Activated T-cell treated with anti-CD3 and anti-CD28 coated beads, Interleukin-2, amount 50 U/mL, for 48 hours (primary cell): ENCODE results near the gene SLC7A6OS.

ENCODE experiments used
- DNase-seq, 2 experiments: peaks; one replicate each; pipeline ENCODE4 v3.0.0-alpha.2; 2020

SLC7A6OS gene

GRCh38 chr16:68343137-68343536 lies 32.4 kb upstream of the SLC7A6OS start:
- no peak for DNase-seq

- no peak for DNase-seq
Measured at GRCh38 chr16:68342620-68343019, 31.9 kb upstream of the SLC7A6OS start.

- DNase-seq = no peak
Measured at GRCh38 chr16:68339214-68339613, 28.5 kb upstream of the SLC7A6OS start.

- no peak for DNase-seq
Measured at GRCh38 chr16:68338326-68339119, 27.8 kb upstream of the SLC7A6OS start.

GRCh38 chr16:68335175-68335574 lies 24.4 kb upstream of the SLC7A6OS start:
- DNase-seq = no peak

GRCh38 chr16:68332411-68333121 lies 21.8 kb upstream of the SLC7A6OS start:
- DNase-seq = no peak

GRCh38 chr16:68331879-68332410 lies 21.2 kb upstream of the SLC7A6OS start:
- no peak for DNase-seq

- DNase-seq = no peak
Measured at GRCh38 chr16:68328860-68329390, 18.2 kb upstream of the SLC7A6OS start.

GRCh38 chr16:68328151-68328859 lies 17.6 kb upstream of the SLC7A6OS start:
- DNase-seq = peak; percentile 86

GRCh38 chr16:68324780-68325357 lies 14.1 kb upstream of the SLC7A6OS start:
- no peak for DNase-seq

- no peak for DNase-seq
Measured at GRCh38 chr16:68324336-68324735, 13.6 kb upstream of the SLC7A6OS start.

- DNase-seq = peak; percentile 59 to 72
Measured at GRCh38 chr16:68319185-68319908, 8.6 kb upstream of the SLC7A6OS start.

- DNase-seq = no peak
Measured at GRCh38 chr16:68313116-68313515, 2.4 kb upstream of the SLC7A6OS start.

- no peak for DNase-seq
Measured at GRCh38 chr16:68310437-68310773, 341 bp downstream of the SLC7A6OS start.

GRCh38 chr16:68309799-68310198 lies 947 bp downstream of the SLC7A6OS start:
- DNase-seq = no peak

- DNase-seq = no peak
Measured at GRCh38 chr16:68306633-68307032, 4.1 kb downstream of the SLC7A6OS start.

- no peak for DNase-seq
Measured at GRCh38 chr16:68300734-68301459, 9.8 kb downstream of the SLC7A6OS start.

GRCh38 chr16:68299571-68300453 lies 10.9 kb downstream of the SLC7A6OS start:
- DNase-seq = no peak

- DNase-seq = no peak
Measured at GRCh38 chr16:68298907-68299561, 11.7 kb downstream of the SLC7A6OS start.

GRCh38 chr16:68298312-68298711 lies 12.4 kb downstream of the SLC7A6OS start:
- DNase-seq = no peak
